Mononuclear cell (primary cell): Measurements from ENCODE around the gene TRMT2B. TPM values are rescaled to one million over a fixed set of nuclear protein-coding genes. Genes with fewer than 3 reads are reported as not detected.
"Not testable (repeated sequence)": the region's sequence is repeated elsewhere in the genome, so short reads cannot be mapped to it uniquely, and the experiment has no call there.

Source experiments
- H3K27me3 ChIP-seq: 2 replicates; pipeline ENCODE4 v1.6.0; 2011; ENCODE audit warnings: low read length, control low read depth; ENCODE audit not compliant: insufficient read depth
- H3K4me1 ChIP-seq: 2 replicates; pipeline ENCODE4 v1.5.1; 2011; ENCODE audit warnings: mild to moderate bottlenecking, low read length, control low read depth; ENCODE audit not compliant: insufficient read depth
- H3K4me3 ChIP-seq: 2 replicates; pipeline ENCODE4 v1.5.1; 2011; ENCODE audit warnings: mild to moderate bottlenecking, low read length, moderate library complexity
- H3K9me3 ChIP-seq: 2 replicates; pipeline ENCODE4 v1.5.1; 2011; ENCODE audit warnings: low read depth, mild to moderate bottlenecking, control low read depth, low read length
- total RNA-seq: library from RNA; depleted of rRNA; stranded (reverse); fragments of >200 nt; gene quantifications from one replicate; pipeline ENCODE4 v1.2.3, GENCODE V29; 2012

TRMT2B gene
- total RNA-seq: 30.7 TPM

- Histone ChIP-seq H3K27me3 (no peaks in the 10 kb centered on the region), H3K4me1 (peaks cover 6% of the 10 kb centered on the region), H3K9me3 (no peaks in the 10 kb centered on the region), H3K4me3 (peak within 1 kb of the TSS; percentile 77)
Observed at GRCh38 chrX:101051549-101052302, at the start of gene TRMT2B. TRMT2B (minus strand) TSS chrX:101052111; CDS start chrX:101042289, 9,822 bp downstream.

GRCh38 chrX:101097546-101098453, 45.9 kb upstream of the TRMT2B start, which contains the start of gene CENPI:
CENPI (plus strand) TSS chrX:101098204; CDS start chrX:101101071, 2,867 bp downstream.
- Histone ChIP-seq H3K9me3 (no peaks in the 10 kb centered on the region), H3K4me3 (peak within 1 kb of the TSS; percentile 50), H3K4me1 (peaks cover 9% of the 10 kb centered on the region), H3K27me3 (no peaks in the 10 kb centered on the region)

GRCh38 chrX:101091817-101092216, 39.9 kb upstream of the TRMT2B start:
- Histone ChIP-seq H3K4me3 (no peak overlapping the region), H3K27me3 (no peaks in the 10 kb centered on the region), H3K4me1 (no peaks in the 10 kb centered on the region)

GRCh38 chrX:101081231-101081630, 29.3 kb upstream of the TRMT2B start:
- H3K4me3 ChIP-seq: no peak overlapping the region
- no peaks in the 10 kb centered on the region for H3K4me1 ChIP-seq
- H3K9me3 ChIP-seq: no peaks in the 10 kb centered on the region
- H3K27me3 ChIP-seq: no peaks in the 10 kb centered on the region

More at GRCh38 chrX:101091817-101092216, 39.9 kb upstream of the TRMT2B start:
- no peaks in the 10 kb centered on the region for H3K9me3 ChIP-seq

- no peaks in the 10 kb centered on the region for H3K4me1 ChIP-seq
- H3K9me3 ChIP-seq: no peaks in the 10 kb centered on the region
- no peaks in the 10 kb centered on the region for H3K27me3 ChIP-seq
- no peak overlapping the region for H3K4me3 ChIP-seq
Observed at GRCh38 chrX:101080326-101081124, 28.6 kb upstream of the TRMT2B start.

- no peaks in the 10 kb centered on the region for H3K9me3 ChIP-seq
- no peaks in the 10 kb centered on the region for H3K4me1 ChIP-seq
- H3K4me3 ChIP-seq: no peak overlapping the region
- H3K27me3 ChIP-seq: no peaks in the 10 kb centered on the region
Observed at GRCh38 chrX:101079736-101080270, 27.9 kb upstream of the TRMT2B start.

- Histone ChIP-seq H3K27me3 (no peaks in the 10 kb centered on the region), H3K4me1 (no peaks in the 10 kb centered on the region), H3K9me3 (no peaks in the 10 kb centered on the region), H3K4me3 (no peak within 1 kb of the TSS)
Observed at GRCh38 chrX:101078716-101079598, 27.0 kb upstream of the TRMT2B start, which contains the start of gene TMEM35A. TMEM35A (plus strand) TSS chrX:101078879; CDS start chrX:101079003, 124 bp downstream.

- H3K4me3 ChIP-seq: no peak overlapping the region
- no peaks in the 10 kb centered on the region for H3K9me3 ChIP-seq
- H3K4me1 ChIP-seq: no peaks in the 10 kb centered on the region
Observed at GRCh38 chrX:101071582-101071981, 19.7 kb upstream of the TRMT2B start.

GRCh38 chrX:101062176-101062575, 10.3 kb upstream of the TRMT2B start:
- Histone ChIP-seq H3K9me3 (no peaks in the 10 kb centered on the region), H3K27me3 (no peaks in the 10 kb centered on the region), H3K4me3 (no peak overlapping the region), H3K4me1 (no peaks in the 10 kb centered on the region)

More at GRCh38 chrX:101071582-101071981, 19.7 kb upstream of the TRMT2B start:
- no peaks in the 10 kb centered on the region for H3K27me3 ChIP-seq

- no peaks in the 10 kb centered on the region for H3K4me1 ChIP-seq
- no peak overlapping the region for H3K4me3 ChIP-seq
- no peaks in the 10 kb centered on the region for H3K9me3 ChIP-seq
- no peaks in the 10 kb centered on the region for H3K27me3 ChIP-seq
Observed at GRCh38 chrX:101057093-101057714, 5.3 kb upstream of the TRMT2B start.

- H3K4me1 ChIP-seq, H3K4me3 ChIP-seq: not testable (repeated sequence)
Observed at GRCh38 chrX:101056551-101056950, 4.6 kb upstream of the TRMT2B start.

GRCh38 chrX:101051153-101051548, 760 bp downstream of the TRMT2B start:
- Histone ChIP-seq H3K9me3 (no peaks in the 10 kb centered on the region), H3K4me1 (peaks cover 6% of the 10 kb centered on the region), H3K27me3 (no peaks in the 10 kb centered on the region), H3K4me3 (peak overlapping the region; percentile 77)

More at GRCh38 chrX:101056551-101056950, 4.6 kb upstream of the TRMT2B start:
- not testable (repeated sequence) for H3K27me3 ChIP-seq, H3K9me3 ChIP-seq

- Histone ChIP-seq H3K4me3 (no peak overlapping the region), H3K4me1 (no peaks in the 10 kb centered on the region), H3K27me3 (no peaks in the 10 kb centered on the region), H3K9me3 (no peaks in the 10 kb centered on the region)
Observed at GRCh38 chrX:101040197-101040596, 11.7 kb downstream of the TRMT2B start.
